SW 1271 (cell line): ENCODE measurements around the gene STARD10.

ENCODE experiments used
- DNase-seq, 2 experiments: peaks; one replicate each; lab custom pipeline; 2025; lab: John Stamatoyannopoulos, UW

Gene STARD10

DNA sequence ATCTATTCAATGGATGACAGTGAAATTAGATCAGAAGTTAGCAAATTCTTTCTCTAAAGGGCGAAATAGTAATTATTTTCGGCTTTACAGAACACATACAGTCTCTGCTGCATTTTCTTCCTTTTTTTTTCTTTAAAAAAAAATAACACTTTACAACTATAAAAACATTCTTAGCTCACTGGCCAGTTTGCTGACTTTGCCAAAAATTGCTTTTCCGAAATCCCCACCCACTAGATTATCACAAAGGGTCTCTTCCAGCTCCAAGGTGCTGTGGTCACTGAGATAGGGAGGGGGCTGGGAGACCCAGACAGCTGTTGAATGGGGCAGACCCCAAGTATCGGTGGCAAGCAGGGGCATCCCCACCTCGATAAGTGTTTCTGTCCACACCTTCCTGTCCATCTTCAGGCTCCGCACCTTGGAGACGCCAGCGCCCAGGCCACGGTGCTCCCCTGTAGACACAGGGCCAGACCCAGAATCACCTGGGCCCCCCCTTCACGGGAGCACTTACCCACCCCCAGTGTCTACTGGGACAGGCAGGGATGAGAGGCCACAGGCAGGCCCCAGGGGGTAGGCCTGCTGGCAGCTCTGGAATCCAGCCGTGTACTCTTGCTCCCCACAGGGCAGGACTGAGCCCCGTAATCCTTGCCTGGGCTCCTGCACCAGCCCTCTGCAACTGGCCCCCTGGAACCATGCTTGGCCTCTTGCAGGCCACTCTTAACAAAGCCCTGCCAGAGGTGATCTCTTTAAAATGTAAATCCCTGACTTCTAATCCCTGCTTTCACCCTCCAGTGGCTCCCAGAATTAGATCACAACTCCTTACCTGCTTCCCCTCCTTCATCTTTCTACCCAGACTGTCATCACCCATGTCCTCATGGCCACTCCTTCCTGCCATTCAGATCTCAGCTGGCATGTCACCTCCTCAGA lies 88.1 kb downstream of the STARD10 start:
- no peak for DNase-seq

DNA sequence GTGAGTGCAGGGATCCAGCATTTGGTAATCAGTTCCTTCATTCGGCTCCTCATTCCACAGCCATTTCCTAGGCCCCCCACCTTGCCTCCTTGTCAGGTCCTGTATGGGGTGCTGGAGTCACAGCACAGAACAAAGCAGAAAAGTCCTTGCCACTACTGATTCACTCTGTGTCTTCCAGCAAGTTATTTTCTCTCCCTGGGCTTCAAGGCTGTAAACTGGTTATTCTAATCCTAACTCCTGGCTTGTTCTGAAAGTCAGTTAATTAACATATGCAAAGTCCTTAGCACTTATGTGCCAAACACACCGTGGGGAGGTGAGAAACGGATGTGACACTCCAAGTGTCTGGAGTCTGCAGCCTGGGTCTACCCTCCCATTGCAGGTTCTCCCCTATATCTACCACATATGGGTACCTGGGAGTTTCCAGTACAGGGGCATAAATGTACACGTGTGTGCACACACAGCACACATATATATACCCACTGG lies 89.0 kb downstream of the STARD10 start:
- no peak for DNase-seq
